Thoracic aorta (tissue), 2 donors: ENCODE data around the gene LRP8. TPM values are rescaled to one million over a fixed set of nuclear protein-coding genes. Genes with fewer than 3 reads are reported as not detected.

Experiments used
- ATAC-seq: fragments of 150-250 bp; one replicate; pipeline ENCODE4 v1.8.0; 2017; ENCODE audit warnings: low read depth; ENCODE audit not compliant: insufficient number of reproducible peaks, low FRiP score
- DNase-seq: peaks from one replicate; pipeline ENCODE4 v3.0.0-alpha.2; 2020; ENCODE audit warnings: low spot score
- H3K27ac ChIP-seq, 2 donors: fragments of 200-600 bp; sonication (generic); 1 replicate in 1 of 2; 2 replicates in 1 of 2; pipeline ENCODE4 v1.5.1; 2016; ENCODE audit warnings: mild to moderate bottlenecking in 2 of 2, moderate library complexity in 2 of 2
- H3K27me3 ChIP-seq: fragments of 200-600 bp; sonication (generic); replicated peaks from 2 replicates; pipeline ENCODE4 v1.6.0; 2016; ENCODE audit warnings: mild to moderate bottlenecking; ENCODE audit not compliant: insufficient read depth
- H3K36me3 ChIP-seq: fragments of 200-600 bp; sonication (generic); one replicate; pipeline ENCODE4 v1.5.1; 2016
- H3K4me1 ChIP-seq, 2 donors: fragments of 200-600 bp; sonication (generic); 1 replicate in 1 of 2; 2 replicates in 1 of 2; pipeline versions ENCODE4 v1.5.1 to v1.6.0; 2016; ENCODE audit warnings: low read depth in 2 of 2, mild to moderate bottlenecking in 1 of 2; ENCODE audit not compliant: control insufficient read depth in 1 of 2
- H3K4me3 ChIP-seq: fragments of 200-600 bp; sonication (generic); 2 replicates; pipeline ENCODE4 v1.5.1; 2016; ENCODE audit warnings: mild to moderate bottlenecking
- H3K9me3 ChIP-seq: fragments of 200-600 bp; sonication (generic); 2 replicates; pipeline ENCODE4 v1.5.1; 2016
- CTCF ChIP-seq: fragments of 200-600 bp; sonication (generic); IDR thresholded peaks from one replicate; pipeline ENCODE4 v1.5.1; 2019; ENCODE audit warnings: antibody characterized with exemption
- total RNA-seq, 2 donors: library from RNA; depleted of rRNA; stranded (reverse); fragments of >200 nt; gene quantifications; one replicate each; pipeline versions ENCODE4 v1.1.0 to v1.2.3, GENCODE V29; 2016

LRP8 gene
- total RNA-seq, 2 donors from 2014 or later: 14.1 to 24.1 TPM

GRCh38 chr1:53373246-53373645 is 45.4 kb upstream of the LRP8 start:
- TF ChIP-seq CTCF: no peak
- Histone ChIP-seq H3K4me1 (no peaks in the 10 kb centered on the region), H3K27me3 (no peaks in the 10 kb centered on the region), H3K9me3 (no peaks in the 10 kb centered on the region), H3K36me3 (no peaks in the 10 kb centered on the region), H3K4me3 (no peak overlapping the region), H3K27ac (no peak overlapping the region)
- ATAC-seq (no peak), DNase-seq (no peak)

- no peaks in the 10 kb centered on the region for H3K36me3 ChIP-seq
- TF ChIP-seq CTCF: no peak
- no peaks in the 10 kb centered on the region for H3K4me1 ChIP-seq
- H3K27me3 ChIP-seq: no peaks in the 10 kb centered on the region
- no peak overlapping the region for H3K4me3 ChIP-seq
- ATAC-seq (no peak), DNase-seq (no peak)
- H3K9me3 ChIP-seq: no peaks in the 10 kb centered on the region
- no peak overlapping the region for H3K27ac ChIP-seq
Measured at GRCh38 chr1:53372501-53372951, 44.7 kb upstream of the LRP8 start.

- H3K36me3 ChIP-seq: no peaks in the 10 kb centered on the region
- H3K4me1 ChIP-seq: no peaks in the 10 kb centered on the region
- ATAC-seq (no peak), DNase-seq (no peak)
- H3K9me3 ChIP-seq: no peaks in the 10 kb centered on the region
- H3K27ac ChIP-seq: no peak overlapping the region
- TF ChIP-seq CTCF: no peak
- no peak overlapping the region for H3K4me3 ChIP-seq
- H3K27me3 ChIP-seq: no peaks in the 10 kb centered on the region
Measured at GRCh38 chr1:53371851-53372250, 44.0 kb upstream of the LRP8 start.

GRCh38 chr1:53371121-53371666 is 43.3 kb upstream of the LRP8 start:
- Histone ChIP-seq H3K27ac (no peak overlapping the region), H3K4me1 (no peaks in the 10 kb centered on the region), H3K4me3 (no peak overlapping the region), H3K36me3 (no peaks in the 10 kb centered on the region), H3K9me3 (no peaks in the 10 kb centered on the region), H3K27me3 (no peaks in the 10 kb centered on the region)
- no peak for TF ChIP-seq CTCF
- DNase-seq (no peak), ATAC-seq (no peak)

GRCh38 chr1:53370369-53370961 is 42.6 kb upstream of the LRP8 start:
- ATAC-seq (no peak), DNase-seq (no peak)
- Histone ChIP-seq H3K36me3 (no peaks in the 10 kb centered on the region), H3K4me1 (no peaks in the 10 kb centered on the region), H3K27ac (no peak overlapping the region), H3K9me3 (no peaks in the 10 kb centered on the region), H3K4me3 (no peak overlapping the region), H3K27me3 (no peaks in the 10 kb centered on the region)
- no peak for TF ChIP-seq CTCF
